Left lung (tissue), 10 donors: Measurements from ENCODE around the gene ST6GAL1. TPM values are rescaled to one million over a fixed set of nuclear protein-coding genes. Genes with fewer than 3 reads are reported as not detected.
A peak's percentile ranks its signal among the peaks of the same experiment; 100 is the strongest.
"Not testable (repeated sequence)": the region's sequence is repeated elsewhere in the genome, so short reads cannot be mapped to it uniquely, and the experiment has no call there.

Source experiments
- ATAC-seq: fragments of 200-7000 bp; cut with Tn5 transposase; one replicate; pipeline ENCODE4 v1.9.1; 2020; ENCODE audit warnings: moderate library complexity
- DNase-seq, 4 donors: peaks; one replicate each; pipeline ENCODE4 v3.0.0-alpha.2; 2013 to 2020
- H3K27ac ChIP-seq, 2 donors: fragments of 200-600 bp; sonication (generic) in 1 of 2; one replicate each; pipeline versions ENCODE4 v1.5.0 to v1.8.0; 2020 to 2021
- H3K27me3 ChIP-seq, 2 donors: fragments of 200-600 bp; sonication (generic) in 1 of 2; one replicate each; pipeline versions ENCODE4 v1.5.0 to v1.8.0; 2020 to 2021
- H3K36me3 ChIP-seq, 2 donors: fragments of 200-600 bp; sonication (generic) in 1 of 2; one replicate each; pipeline versions ENCODE4 v1.5.0 to v1.8.0; 2020 to 2021
- H3K4me1 ChIP-seq, 2 donors: fragments of 200-600 bp; one replicate each; pipeline ENCODE4 v1.8.0; 2021
- H3K4me3 ChIP-seq, 2 donors: fragments of 200-600 bp; sonication (generic) in 1 of 2; one replicate each; pipeline versions ENCODE4 v1.5.0 to v1.8.0; 2020 to 2021; ENCODE audit warnings: mild to moderate bottlenecking in 1 of 2
- H3K9me3 ChIP-seq, 2 donors: fragments of 200-600 bp; sonication (generic) in 1 of 2; one replicate each; pipeline versions ENCODE4 v1.5.0 to v1.8.0; 2020 to 2021
- CTCF ChIP-seq, 2 donors: fragments of 200-600 bp; sonication (generic) in 1 of 2; IDR thresholded peaks; one replicate each; pipeline versions ENCODE4 v1.5.0 to v1.8.0; 2021; ENCODE audit warnings: antibody characterized with exemption in 2 of 2
- intact Hi-C, 2 donors: fragments of 100-400 bp; cut with DNase I; formaldehyde crosslinking; loops; one replicate each; pipeline versions ENCODE4 v1.11.2 to v1.14.2; 2022
- polyA plus RNA-seq, 6 donors: library from polyadenylated mRNA; unstranded; fragments of 120-200 nt; gene quantifications; one replicate each; pipeline ENCODE4 v1.2.1, GENCODE V29; 2013; ENCODE audit not compliant: insufficient read length in 6 of 6
- total RNA-seq, 2 donors: library from RNA; stranded (reverse); fragmentation: NEBNext Ultra II Directional; extraction: Animal tissue kit (Norgen Biotek cat#: 25700); gene quantifications; one replicate each; pipeline ENCODE4 v1.2.1, GENCODE V29; 2021
- donor health status: DM: no; HTN: yes; CAD: no.
- donor health status: DM: no; HTN: no; CAD: no.

ST6GAL1 gene
- total and polyA plus RNA-seq, 8 donors: 45.5 to 132 (median 56.2) TPM

- H3K36me3 ChIP-seq: peaks cover 0 to 36% of the 10 kb centered on the region in 2 donors
- H3K27me3 ChIP-seq: no peaks in the 10 kb centered on the region
- intact Hi-C loops: no loop called here
- H3K4me1 ChIP-seq: peaks cover 0 to 12% of the 10 kb centered on the region in 2 donors
- H3K4me3 ChIP-seq: no peak overlapping the region
- no peak for ATAC-seq
- H3K27ac ChIP-seq: no peak overlapping the region
- no peak for TF ChIP-seq CTCF (IDR thresholded peaks at IDR 0.05)
- DNase-seq: no peak
- peaks cover 0 to 17% of the 10 kb centered on the region in 2 donors for H3K9me3 ChIP-seq
These were observed 120.7 kb downstream of the ST6GAL1 start for GRCh38 chr3:187051066-187051465.

DNA sequence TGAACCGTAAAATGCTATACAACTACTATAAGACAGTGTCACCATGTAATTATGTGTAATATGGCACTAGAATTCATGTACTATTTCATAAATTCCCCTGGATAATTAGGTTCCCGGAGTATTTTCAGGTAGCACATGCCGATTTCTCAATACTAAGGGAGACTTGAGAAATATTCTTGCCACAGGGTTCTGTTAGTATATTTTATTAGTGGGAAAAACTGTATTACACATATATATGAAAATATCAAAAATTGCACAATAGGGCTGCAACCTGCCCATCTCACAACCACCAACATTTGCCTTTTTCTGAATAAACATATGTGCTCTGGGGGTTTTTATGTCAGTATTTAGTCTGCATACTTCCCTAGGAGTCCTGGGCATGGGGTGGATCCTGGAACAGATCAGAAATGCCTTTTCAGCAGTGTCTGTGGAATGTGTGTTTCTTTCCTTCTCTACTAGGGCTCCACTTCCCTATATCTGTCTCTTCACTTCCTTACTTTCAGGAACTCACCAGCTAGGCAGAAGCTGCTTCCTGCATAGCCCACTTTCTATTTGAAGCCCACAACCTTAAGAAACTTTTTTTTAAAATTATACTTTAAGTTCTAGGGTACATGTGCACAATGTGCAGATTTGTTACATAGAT is 121.5 kb downstream of the ST6GAL1 start:
- Histone ChIP-seq H3K4me3 (no peak overlapping the region), H3K4me1 (peaks cover 0 to 11% of the 10 kb centered on the region in 2 donors), H3K9me3 (peaks cover 0 to 21% of the 10 kb centered on the region in 2 donors), H3K36me3 (peaks cover 0 to 36% of the 10 kb centered on the region in 2 donors), H3K27ac (peak overlapping the region in 1 of 2 donors; percentile 23), H3K27me3 (no peaks in the 10 kb centered on the region)
- DNase-seq (no peak), ATAC-seq (peak; percentile 50)
- no peak for TF ChIP-seq CTCF (IDR thresholded peaks at IDR 0.05)
- intact Hi-C loops: no loop called here

DNA sequence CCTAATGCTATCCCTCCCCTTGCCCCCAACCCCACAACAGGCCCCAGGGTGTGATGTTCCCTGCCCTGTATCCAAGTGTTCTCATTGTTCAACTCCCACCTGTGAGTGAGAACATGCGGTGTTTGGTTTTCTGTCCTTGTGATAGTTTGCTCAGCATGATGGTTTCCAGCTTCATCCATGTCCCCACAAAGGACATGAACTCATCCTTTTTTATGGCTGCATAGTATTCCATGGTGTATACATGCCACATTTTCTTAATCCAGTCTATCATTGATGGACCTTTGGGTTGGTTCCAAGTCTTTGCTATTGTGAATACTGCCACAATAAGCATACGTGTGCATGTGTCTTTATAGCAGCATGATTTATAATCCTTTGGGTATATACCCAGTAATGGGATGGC is 122.1 kb downstream of the ST6GAL1 start:
- DNase-seq, ATAC-seq, intact Hi-C loops, H3K4me3 ChIP-seq, H3K27ac ChIP-seq, H3K27me3 ChIP-seq: not testable (repeated sequence)
- Histone ChIP-seq H3K9me3 (peaks cover 0 to 24% of the 10 kb centered on the region in 2 donors), H3K4me1 (peaks cover 0 to 11% of the 10 kb centered on the region in 2 donors), H3K36me3 (peaks cover 0 to 42% of the 10 kb centered on the region in 2 donors)

DNA sequence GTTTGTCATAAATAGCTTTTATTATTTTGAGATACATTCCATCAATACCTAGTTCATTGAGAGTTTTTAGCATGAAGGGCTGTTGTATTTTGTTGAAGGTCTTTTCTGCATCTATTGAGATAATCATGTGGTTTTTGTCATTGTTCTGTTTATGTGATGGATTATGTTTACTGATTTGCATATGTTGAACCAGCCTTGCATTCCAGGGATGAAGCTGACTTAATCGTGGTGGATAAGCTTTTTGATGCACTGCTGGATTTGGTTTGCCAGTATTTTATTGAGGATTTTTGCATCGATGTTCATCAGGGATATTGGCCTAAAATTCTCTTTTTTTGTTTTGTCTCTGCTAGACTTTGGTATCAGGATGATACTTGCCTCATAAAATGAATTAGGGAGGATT is 124.1 kb downstream of the ST6GAL1 start:
- ATAC-seq, DNase-seq, H3K4me3 ChIP-seq, H3K27me3 ChIP-seq, H3K27ac ChIP-seq, intact Hi-C loops: not testable (repeated sequence)
- peaks cover 0 to 27% of the 10 kb centered on the region in 2 donors for H3K9me3 ChIP-seq
- peaks cover 0 to 54% of the 10 kb centered on the region in 2 donors for H3K36me3 ChIP-seq
- H3K4me1 ChIP-seq: peaks cover 0 to 11% of the 10 kb centered on the region in 2 donors

DNA sequence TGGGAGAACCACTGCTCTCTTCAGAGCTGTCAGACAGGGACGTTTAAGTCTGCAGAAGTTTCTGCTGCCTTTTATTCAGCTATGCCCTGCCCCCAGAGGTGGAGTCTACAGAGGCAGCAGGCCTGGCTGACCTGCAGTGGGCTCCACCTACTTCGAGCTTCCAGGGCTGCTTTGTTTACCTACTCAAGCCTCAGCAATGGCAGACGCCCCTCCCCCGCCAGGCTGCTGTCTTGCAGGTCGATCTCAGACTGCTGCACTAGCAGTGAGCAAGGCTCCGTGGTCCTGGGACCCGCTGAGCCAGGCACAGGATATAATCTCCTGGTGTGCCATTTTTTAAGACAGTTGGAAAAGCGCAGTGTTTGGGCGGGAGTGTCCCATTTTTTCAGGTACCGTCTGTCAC is 127.5 kb downstream of the ST6GAL1 start:
- H3K4me1 ChIP-seq, intact Hi-C loops, H3K27ac ChIP-seq, H3K4me3 ChIP-seq, DNase-seq, ATAC-seq, H3K27me3 ChIP-seq: not testable (repeated sequence)
- H3K36me3 ChIP-seq: peaks cover 0 to 37% of the 10 kb centered on the region in 2 donors
- H3K9me3 ChIP-seq: peaks cover 0 to 27% of the 10 kb centered on the region in 2 donors

DNA sequence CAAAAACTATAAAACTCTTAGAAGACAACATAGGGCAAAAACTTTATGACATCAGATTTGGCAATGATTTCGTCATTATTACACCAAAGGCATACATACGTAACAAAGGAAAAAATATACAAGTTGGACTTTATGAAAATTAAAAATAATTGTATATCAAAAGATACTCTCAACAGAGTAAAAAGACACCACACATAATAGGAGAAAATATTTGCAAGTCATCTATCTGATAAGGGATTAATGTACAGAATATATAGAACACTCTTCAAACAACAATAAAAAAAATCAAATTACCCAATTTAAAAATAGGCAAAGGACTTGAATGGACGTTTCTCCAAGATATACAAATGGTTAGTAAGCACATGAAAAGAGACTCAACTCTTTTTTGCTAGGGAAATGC is 131.4 kb downstream of the ST6GAL1 start:
- Histone ChIP-seq H3K36me3 (peaks cover 0 to 21% of the 10 kb centered on the region in 2 donors), H3K4me1 (peaks cover 9 to 16% of the 10 kb centered on the region in 2 donors), H3K9me3 (peaks cover 0 to 6% of the 10 kb centered on the region in 2 donors), H3K27ac (no peak overlapping the region), H3K27me3 (no peaks in the 10 kb centered on the region), H3K4me3 (no peak overlapping the region)
- DNase-seq (no peak), ATAC-seq (no peak)
- no peak for TF ChIP-seq CTCF (IDR thresholded peaks at IDR 0.05)
- intact Hi-C loops: no loop called here
